CD4-positive, alpha-beta memory T cell (primary cell): Measurements from ENCODE around the gene TLCD3A. TPM values are rescaled to one million over a fixed set of nuclear protein-coding genes. Genes with fewer than 3 reads are reported as not detected.
"Not testable (repeated sequence)": the region's sequence is repeated elsewhere in the genome, so short reads cannot be mapped to it uniquely, and the experiment has no call there.

ENCODE experiments used
- CTCF ChIA-PET: fragments of 350-600 bp; sonication (Branson Sonifier 250); formaldehyde crosslinking; loops from one replicate; lab custom pipeline; 2021; ENCODE audit warnings: inconsistent platforms; ENCODE audit not compliant: partially characterized antibody; lab: Charles Lee
- POLR2A ChIA-PET: fragments of 350-600 bp; sonication (Branson Sonifier 250); formaldehyde crosslinking; loops from one replicate; lab custom pipeline; 2021; ENCODE audit not compliant: partially characterized antibody; lab: Charles Lee
- DNase-seq, 5 donors: peaks; one replicate each; pipeline versions ENCODE4 v3.0.0 to v3.0.0-alpha.2; 2020 to 2022; ENCODE audit warnings: mixed read lengths in 1 of 5
- H3K27ac ChIP-seq: one replicate; pipeline ENCODE4 v1.7.0; 2013; ENCODE audit warnings: low read depth, low read length
- H3K27me3 ChIP-seq: 2 replicates; pipeline ENCODE4 v1.7.0; 2013; ENCODE audit warnings: mild to moderate bottlenecking, low read length, moderate library complexity; ENCODE audit not compliant: insufficient read depth
- H3K36me3 ChIP-seq: 2 replicates; pipeline ENCODE4 v1.7.0; 2013; ENCODE audit warnings: mild to moderate bottlenecking, low read length, moderate library complexity; ENCODE audit not compliant: insufficient read depth
- H3K4me1 ChIP-seq: 2 replicates; pipeline ENCODE4 v1.7.0; 2013; ENCODE audit warnings: mild to moderate bottlenecking, low read length, moderate library complexity; ENCODE audit not compliant: insufficient read depth
- H3K4me3 ChIP-seq, 2 donors: one replicate each; pipeline ENCODE4 v1.7.0; 2013; ENCODE audit warnings: low read length in 2 of 2, mild to moderate bottlenecking in 1 of 2
- H3K9me3 ChIP-seq, 2 donors: one replicate each; pipeline ENCODE4 v1.7.0; 2013; ENCODE audit warnings: low read length in 2 of 2, control low read depth in 1 of 2; ENCODE audit not compliant: control insufficient read depth in 1 of 2
- H3K27ac Mint-ChIP-seq, 7 donors: one replicate each; pipeline ENCODE4 v1.8.0; 2020 to 2021; ENCODE audit warnings: mixed read lengths in 7 of 7, mild to moderate bottlenecking in 6 of 7, inconsistent platforms in 3 of 7, moderate library complexity in 3 of 7
- H3K27me3 Mint-ChIP-seq, 2 donors: one replicate each; pipeline ENCODE4 v1.8.0; 2020 to 2021; ENCODE audit warnings: mixed read lengths in 2 of 2
- H3K36me3 Mint-ChIP-seq, 2 donors: one replicate each; pipeline ENCODE4 v1.8.0; 2020 to 2021; ENCODE audit warnings: mixed read lengths in 2 of 2, inconsistent platforms in 1 of 2, mild to moderate bottlenecking in 1 of 2
- H3K4me1 Mint-ChIP-seq, 4 donors: one replicate each; pipeline ENCODE4 v1.8.0; 2020 to 2021; ENCODE audit warnings: mixed read lengths in 4 of 4, mild to moderate bottlenecking in 1 of 4
- H3K4me3 Mint-ChIP-seq, 8 donors: one replicate each; pipeline ENCODE4 v1.8.0; 2020 to 2021; ENCODE audit warnings: mixed read lengths in 8 of 8, mild to moderate bottlenecking in 7 of 8, moderate library complexity in 6 of 8, inconsistent platforms in 3 of 8
- H3K9me3 Mint-ChIP-seq, 8 donors: one replicate each; pipeline ENCODE4 v1.8.0; 2020 to 2021; ENCODE audit warnings: mixed read lengths in 8 of 8, mild to moderate bottlenecking in 5 of 8, inconsistent platforms in 3 of 8, moderate library complexity in 1 of 8
- intact Hi-C: fragments of 100-400 bp; cut with micrococcal nuclease; formaldehyde crosslinking; loops from one replicate; pipeline ENCODE4 v1.15.1; 2023
- polyA plus RNA-seq, 2 donors: library from polyadenylated mRNA; unstranded; fragments of 300-500 nt; fragmentation: Illumina TruSeq; gene quantifications; one replicate each; pipeline ENCODE4 v1.2.3, GENCODE V29; 2021
- total RNA-seq, 2 experiments: library from RNA; stranded (reverse); gene quantifications; one replicate each; pipeline ENCODE4 v1.2.3, GENCODE V29; 2021

TLCD3A gene
- total and polyA plus RNA-seq, 4 experiments from 2014 or later, result 0.42 to 0.55 (median 0.47) TPM; not detected in 1

DNA sequence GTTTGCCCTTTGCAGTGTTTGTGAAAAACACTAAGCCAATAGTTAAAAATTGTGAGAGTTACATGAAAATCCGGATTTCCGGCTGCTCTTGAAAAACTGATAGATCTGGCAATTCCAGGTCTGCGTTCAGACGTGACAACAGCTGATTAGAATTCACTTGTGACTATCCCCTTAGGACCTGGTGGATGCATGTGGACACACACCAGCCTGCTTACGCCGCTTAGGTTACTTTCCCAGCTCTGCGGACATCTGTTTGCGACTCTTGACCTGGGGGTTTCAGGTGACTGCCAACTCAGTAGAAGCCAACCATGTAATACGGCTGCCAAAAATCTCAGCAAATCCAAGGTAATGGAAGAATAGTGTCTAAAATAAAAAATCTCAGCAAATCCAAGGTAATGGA is 42.0 kb upstream of the TLCD3A start:
- peaks cover 41% of the 10 kb centered on the region for H3K36me3 ChIP-seq
- POLR2A ChIA-PET, result no interaction called here
- no peaks in the 10 kb centered on the region for H3K27me3 Mint-ChIP-seq

DNA sequence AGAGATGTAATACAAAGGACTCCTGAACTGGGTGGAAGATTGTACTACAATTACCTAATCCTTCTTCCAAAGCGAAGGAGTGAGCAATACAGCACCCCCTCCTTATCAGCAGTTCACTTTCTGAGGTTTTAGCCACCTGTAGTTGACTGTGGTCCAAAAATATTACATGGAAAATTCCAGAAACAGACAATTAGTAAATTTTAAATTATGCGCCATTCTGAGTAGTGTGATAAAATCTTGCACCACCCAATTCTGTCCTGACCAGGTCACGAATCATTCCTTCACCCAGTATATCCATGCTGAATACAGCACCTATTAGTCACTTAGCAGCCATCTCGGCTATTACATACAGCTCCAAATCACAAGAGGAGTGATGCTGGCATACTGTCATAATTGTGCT is 41.0 kb upstream of the TLCD3A start:
- H3K36me3 Mint-ChIP-seq, result peaks cover 39 to 71% of the 10 kb centered on the region in 2 donors
- H3K27me3 Mint-ChIP-seq, result no peaks in the 10 kb centered on the region
- POLR2A ChIA-PET, result no interaction called here

More for the DNA sequence above, 42.0 kb upstream of the TLCD3A start:
- no peak overlapping the region for H3K4me3 ChIP-seq
- H3K27ac ChIP-seq, result no peak overlapping the region
- peaks cover 31 to 68% of the 10 kb centered on the region in 2 donors for H3K36me3 Mint-ChIP-seq
- H3K27ac Mint-ChIP-seq, result peak overlapping the region in 1 of 7 donors; percentile 84
- H3K9me3 Mint-ChIP-seq, result no peaks in the 10 kb centered on the region
- H3K9me3 ChIP-seq, result no peaks in the 10 kb centered on the region
- no peak overlapping the region for H3K4me3 Mint-ChIP-seq
- no peak for DNase-seq
- intact Hi-C loops, result no loop called here
- CTCF ChIA-PET, result interaction anchor here (2.4 kb wide), 1 partner anchor 10 kb away, joined by 13 read pairs; no protein-coding TSS in a partner anchor
- no peaks in the 10 kb centered on the region for H3K27me3 ChIP-seq
- H3K4me1 ChIP-seq, result no peaks in the 10 kb centered on the region
- peaks cover 0 to 3% (median under 1%) of the 10 kb centered on the region in 4 donors for H3K4me1 Mint-ChIP-seq

DNA sequence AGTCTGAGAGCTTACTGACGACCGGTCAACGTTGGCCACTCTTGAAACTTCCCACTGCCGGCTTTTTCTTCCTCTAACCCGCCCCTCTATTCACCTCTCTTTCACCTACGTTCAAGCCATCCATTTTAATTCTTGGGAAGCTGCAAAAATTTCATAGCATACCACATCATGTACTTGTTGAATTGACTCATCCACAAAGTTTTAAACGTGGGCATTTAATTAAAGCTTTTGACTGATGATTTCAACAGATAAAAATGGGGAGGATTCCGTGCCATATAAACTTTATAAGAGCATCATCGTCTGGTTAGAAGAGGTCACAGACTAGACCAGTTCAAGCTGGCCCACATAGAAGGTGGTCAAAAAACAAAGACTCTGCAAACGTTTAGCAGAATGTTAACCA is 40.3 kb upstream of the TLCD3A start:
- H3K27ac Mint-ChIP-seq, result peak overlapping the region in 1 of 7 donors; percentile 31
- peaks cover 0 to 3% (median under 1%) of the 10 kb centered on the region in 4 donors for H3K4me1 Mint-ChIP-seq
- CTCF ChIA-PET, result interaction anchor here (0.7 to 2.4 kb wide), 2 partner anchors 8 to 359 kb away, joined by 3 to 13 read pairs; no protein-coding TSS in a partner anchor
- H3K4me1 ChIP-seq, result no peaks in the 10 kb centered on the region
- H3K4me3 ChIP-seq, result no peak overlapping the region
- intact Hi-C loops, result no loop called here
- peaks cover 46 to 71% of the 10 kb centered on the region in 2 donors for H3K36me3 Mint-ChIP-seq
- POLR2A ChIA-PET, result no interaction called here
- H3K9me3 Mint-ChIP-seq, result no peaks in the 10 kb centered on the region
- peaks cover 50% of the 10 kb centered on the region for H3K36me3 ChIP-seq
- no peaks in the 10 kb centered on the region for H3K9me3 ChIP-seq
- no peak for DNase-seq
- no peaks in the 10 kb centered on the region for H3K27me3 Mint-ChIP-seq
- H3K27me3 ChIP-seq, result no peaks in the 10 kb centered on the region
- no peak overlapping the region for H3K27ac ChIP-seq
- no peak overlapping the region for H3K4me3 Mint-ChIP-seq

More for the DNA sequence above, 41.0 kb upstream of the TLCD3A start:
- H3K27ac Mint-ChIP-seq, result peak overlapping the region in 1 of 7 donors; percentile 25
- Histone ChIP-seq H3K4me1 (no peaks in the 10 kb centered on the region), H3K36me3 (peaks cover 50% of the 10 kb centered on the region), H3K9me3 (no peaks in the 10 kb centered on the region), H3K4me3 (no peak overlapping the region), H3K27me3 (no peaks in the 10 kb centered on the region), H3K27ac (no peak overlapping the region)
- CTCF ChIA-PET, result interaction anchor here (0.8 to 2.4 kb wide), 2 partner anchors 8 to 279 kb away, joined by 3 to 13 read pairs; no protein-coding TSS in a partner anchor
- intact Hi-C loops, result no loop called here
- peaks cover 0 to 3% (median under 1%) of the 10 kb centered on the region in 4 donors for H3K4me1 Mint-ChIP-seq
- H3K4me3 Mint-ChIP-seq, result no peak overlapping the region
- H3K9me3 Mint-ChIP-seq, result no peaks in the 10 kb centered on the region
- DNase-seq, result no peak

DNA sequence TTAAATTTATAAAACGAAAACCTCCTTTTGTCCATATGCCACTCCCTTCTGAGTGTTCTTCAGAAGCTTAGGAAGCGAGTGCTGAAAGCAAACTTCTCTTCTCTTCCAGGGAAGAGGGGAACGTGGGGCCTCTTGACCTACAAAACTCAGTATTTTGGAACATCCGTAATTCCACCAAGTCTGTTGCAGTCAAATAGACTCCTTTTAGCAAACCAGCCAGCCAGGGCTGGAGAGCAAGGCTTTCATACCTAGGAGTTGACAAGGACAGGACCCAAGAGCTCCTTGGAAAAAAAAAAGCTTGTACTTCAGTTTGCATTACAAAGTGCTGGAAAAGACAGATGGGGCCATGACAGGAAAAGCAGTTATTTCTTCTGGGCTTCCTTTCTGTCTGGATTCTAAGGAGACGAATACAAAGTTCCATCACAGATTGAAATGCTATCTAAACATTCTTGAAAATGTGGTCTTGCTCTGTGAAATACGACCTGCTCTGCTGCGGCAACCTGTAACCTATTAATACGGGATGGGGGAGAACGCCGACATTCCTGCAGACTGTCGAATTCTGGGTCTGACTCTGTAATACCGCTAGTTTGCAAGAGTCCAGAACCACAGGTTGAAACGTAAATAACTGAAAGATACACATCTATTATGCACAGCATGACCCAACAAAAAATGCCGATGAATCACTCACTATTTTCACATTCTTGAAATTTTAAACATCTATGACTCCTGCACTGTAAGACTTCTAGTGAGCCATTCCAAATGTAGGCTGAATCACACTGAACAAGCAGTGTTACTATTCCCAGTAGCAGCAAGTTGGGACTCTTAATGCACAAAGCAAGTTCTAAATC is 38.4 kb upstream of the TLCD3A start:
- Mint-ChIP-seq H3K27me3 (no peaks in the 10 kb centered on the region), H3K9me3 (no peaks in the 10 kb centered on the region), H3K4me3 (no peak overlapping the region), H3K36me3 (peaks cover 43 to 71% of the 10 kb centered on the region in 2 donors), H3K27ac (peak overlapping the region in 1 of 7 donors; percentile 70), H3K4me1 (peaks cover 0 to 1% (median 0%) of the 10 kb centered on the region in 4 donors)
- Histone ChIP-seq H3K4me3 (no peak overlapping the region), H3K27me3 (no peaks in the 10 kb centered on the region), H3K27ac (no peak overlapping the region), H3K36me3 (peaks cover 50% of the 10 kb centered on the region), H3K4me1 (no peaks in the 10 kb centered on the region), H3K9me3 (no peaks in the 10 kb centered on the region)
- no peak for DNase-seq
- ChIA-PET CTCF (interaction anchor here (1.8 kb wide), 1 partner anchor 9 kb away, joined by 4 read pairs; no protein-coding TSS in a partner anchor), POLR2A (no interaction called here)
- intact Hi-C loops, result no loop called here

DNA sequence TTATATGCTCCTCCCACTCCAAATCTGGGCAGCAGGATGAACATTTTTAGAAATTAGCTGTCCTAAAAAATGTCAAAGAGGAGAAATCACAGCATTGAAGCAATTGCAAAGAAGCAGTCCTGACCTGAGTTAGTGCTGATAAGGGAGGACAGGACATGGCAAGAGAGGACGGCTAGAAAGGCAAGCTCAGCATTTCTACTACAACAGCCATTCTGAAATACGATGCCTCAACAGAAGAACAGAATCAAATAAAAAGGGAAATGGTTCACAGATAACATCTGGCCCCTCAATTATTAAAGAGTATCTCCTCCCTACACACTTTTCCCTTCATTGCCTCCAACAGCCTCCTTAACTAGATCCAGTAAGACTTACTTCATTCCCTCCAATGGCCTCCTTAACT is 36.0 kb upstream of the TLCD3A start:
- Mint-ChIP-seq H3K9me3 (no peaks in the 10 kb centered on the region), H3K36me3 (peaks cover 29 to 58% of the 10 kb centered on the region in 2 donors), H3K27me3 (no peaks in the 10 kb centered on the region), H3K4me3 (no peak overlapping the region), H3K4me1 (peaks cover 0 to 1% (median 0%) of the 10 kb centered on the region in 4 donors), H3K27ac (no peak overlapping the region)
- intact Hi-C loops, result no loop called here
- Histone ChIP-seq H3K27ac (no peak overlapping the region), H3K4me3 (no peak overlapping the region), H3K27me3 (no peaks in the 10 kb centered on the region), H3K4me1 (no peaks in the 10 kb centered on the region), H3K9me3 (no peaks in the 10 kb centered on the region), H3K36me3 (peaks cover 34% of the 10 kb centered on the region)
- DNase-seq, result no peak
- POLR2A ChIA-PET, result interaction anchor here (1.0 kb wide), 1 partner anchor 284 kb away, joined by 3 read pairs; no protein-coding TSS in a partner anchor
- CTCF ChIA-PET, result no interaction called here

DNA sequence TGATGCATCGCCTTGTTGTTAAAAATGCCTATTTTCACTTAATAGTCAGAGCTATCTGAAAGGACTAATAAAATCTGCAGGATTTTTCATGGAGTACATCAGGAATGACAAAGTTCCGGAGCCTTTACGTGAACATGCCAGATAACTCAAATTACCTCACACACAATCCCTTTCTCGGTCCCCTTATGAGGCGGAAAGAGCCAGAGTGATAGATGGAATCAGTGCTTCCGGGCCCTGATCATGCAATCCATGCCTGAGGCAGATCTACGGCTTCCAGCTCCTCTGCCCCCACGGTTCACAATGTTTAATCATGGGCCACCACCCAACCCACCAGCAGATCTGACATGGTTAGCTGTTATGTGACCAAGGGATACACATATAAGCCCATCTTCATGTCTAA is 34.7 kb upstream of the TLCD3A start:
- Histone ChIP-seq H3K27ac (no peak overlapping the region), H3K27me3 (no peaks in the 10 kb centered on the region), H3K36me3 (peaks cover 21% of the 10 kb centered on the region), H3K4me3 (no peak overlapping the region), H3K4me1 (no peaks in the 10 kb centered on the region), H3K9me3 (no peaks in the 10 kb centered on the region)
- Mint-ChIP-seq H3K9me3 (no peaks in the 10 kb centered on the region), H3K36me3 (peaks cover 25 to 46% of the 10 kb centered on the region in 2 donors), H3K4me3 (no peak overlapping the region), H3K27ac (no peak overlapping the region), H3K4me1 (no peaks in the 10 kb centered on the region), H3K27me3 (no peaks in the 10 kb centered on the region)
- POLR2A ChIA-PET, result interaction anchor here (1.4 kb wide), 1 partner anchor 286 kb away, joined by 8 read pairs; no protein-coding TSS in a partner anchor
- no peak for DNase-seq
- CTCF ChIA-PET, result interaction anchor here (1.2 to 8.8 kb wide), 5 partner anchors 13 to 552 kb away, joined by 3 to 182 read pairs (median 6); a partner anchor contains a TSS
- intact Hi-C loops, result no loop called here

DNA sequence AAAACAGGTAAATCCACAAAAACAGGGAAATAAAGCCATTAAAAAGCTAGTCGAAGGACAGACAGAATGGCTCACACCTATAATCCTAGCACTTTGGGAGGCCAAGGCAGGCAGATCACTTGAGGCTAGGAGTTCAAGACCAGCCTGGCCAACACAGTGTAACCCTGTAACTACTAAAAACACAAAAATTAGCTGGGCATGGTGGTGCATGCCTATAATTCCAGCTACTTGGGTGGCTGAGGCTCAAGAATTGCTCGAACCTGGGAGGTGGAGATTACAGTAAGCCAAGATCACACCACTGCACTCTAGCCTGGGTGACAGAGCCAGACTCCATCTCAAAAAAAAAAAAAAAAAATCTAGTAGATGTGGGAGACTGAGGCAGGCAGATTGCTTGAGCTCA is 34.3 kb upstream of the TLCD3A start:
- H3K36me3 Mint-ChIP-seq, result peaks cover 25 to 46% of the 10 kb centered on the region in 2 donors
- peaks cover 21% of the 10 kb centered on the region for H3K36me3 ChIP-seq
- H3K27me3 Mint-ChIP-seq, result not testable (repeated sequence)

More for the DNA sequence above, 34.3 kb upstream of the TLCD3A start:
- ChIA-PET CTCF (interaction anchor here (0.6 to 8.8 kb wide), 6 partner anchors 13 to 553 kb away, joined by 3 to 182 read pairs (median 5); a partner anchor contains a TSS), POLR2A (interaction anchor here (1.4 kb wide), 1 partner anchor 286 kb away, joined by 8 read pairs; no protein-coding TSS in a partner anchor)
- H3K4me1 Mint-ChIP-seq, H3K27ac ChIP-seq, H3K4me3 Mint-ChIP-seq, H3K9me3 ChIP-seq, H3K27me3 ChIP-seq, intact Hi-C loops, H3K4me3 ChIP-seq, H3K9me3 Mint-ChIP-seq, H3K27ac Mint-ChIP-seq, H3K4me1 ChIP-seq, DNase-seq: not testable (repeated sequence)
